Measurements from ENCODE around the gene RAVER1. TPM values are rescaled to one million over a fixed set of nuclear protein-coding genes. Genes with fewer than 3 reads are reported as not detected.

Gene RAVER1
- total RNA-seq, 4 donors from 2014 or later = 10.0 to 15.9 (median 11.8) TPM

GRCh38 chr19:10290876-10291553, 42.3 kb downstream of the RAVER1 start:
- intact Hi-C loops (cut with DNase I; ENCODE audit: low total_unique reads) (no loop called here), in situ Hi-C loops (cut with MboI; ENCODE audit: low sequenced_read_pairs in 4 of 4) (no loop called here)
- H3K4me1 ChIP-seq = peaks cover 29 to 49% of the 10 kb centered on the region in 2 donors
- H3K4me3 ChIP-seq = peak overlapping the region; percentile 40 to 65 (median 46)
- H3K9me3 ChIP-seq = no peaks in the 10 kb centered on the region
- peak in 1 of 2 donors; percentile 32 for DNase-seq
- TF ChIP-seq CTCF (IDR thresholded peaks at IDR 0.05 in 4 of 5, conservative IDR thresholded peaks at IDR 0.05 in 1 of 5) (no peak), POLR2A (IDR thresholded peaks at IDR 0.05) (no peak)
- ATAC-seq = no peak
- H3K27ac ChIP-seq = no peak overlapping the region
- no peaks in the 10 kb centered on the region for H3K36me3 ChIP-seq
- peaks cover 93 to 95% (median 94%) of the 10 kb centered on the region in 3 donors for H3K27me3 ChIP-seq

- Histone ChIP-seq H3K27ac (no peak overlapping the region), H3K9me3 (no peaks in the 10 kb centered on the region), H3K4me1 (peaks cover 29 to 47% of the 10 kb centered on the region in 2 donors), H3K27me3 (peaks cover 87 to 89% (median 88%) of the 10 kb centered on the region in 3 donors), H3K4me3 (peak overlapping the region; percentile 40 to 65 (median 46)), H3K36me3 (peaks cover 0 to under 1% of the 10 kb centered on the region in 2 donors)
- in situ Hi-C loops (cut with MboI; ENCODE audit: low sequenced_read_pairs in 4 of 4) (no loop called here), intact Hi-C loops (cut with DNase I; ENCODE audit: low total_unique reads) (no loop called here)
- TF ChIP-seq POLR2A (IDR thresholded peaks at IDR 0.05) = no peak
- no peak for TF ChIP-seq CTCF (IDR thresholded peaks at IDR 0.05 in 4 of 5, conservative IDR thresholded peaks at IDR 0.05 in 1 of 5)
- ATAC-seq (no peak), DNase-seq (no peak)
These were observed 42.9 kb downstream of the RAVER1 start for GRCh38 chr19:10290357-10290875.

GRCh38 chr19:10289836-10290356, 43.4 kb downstream of the RAVER1 start, which contains the start of gene ICAM5:
ICAM5 (plus strand) TSS chr19:10289952; CDS start chr19:10290044, 92 bp downstream.
- Histone ChIP-seq H3K9me3 (no peaks in the 10 kb centered on the region), H3K4me1 (peaks cover 29 to 43% of the 10 kb centered on the region in 2 donors), H3K27me3 (peaks cover 81 to 83% (median 83%) of the 10 kb centered on the region in 3 donors), H3K4me3 (peak within 1 kb of the TSS; percentile 40 to 65 (median 46)), H3K36me3 (peaks cover 0 to 6% of the 10 kb centered on the region in 2 donors), H3K27ac (no peak within 1 kb of the TSS)
- no peak for ATAC-seq
- in situ Hi-C loops (cut with MboI; ENCODE audit: low sequenced_read_pairs in 4 of 4) = no loop called here
- DNase-seq = no peak
- intact Hi-C loops (cut with DNase I; ENCODE audit: low total_unique reads) = no loop called here
- no peak for TF ChIP-seq CTCF (IDR thresholded peaks at IDR 0.05 in 4 of 5, conservative IDR thresholded peaks at IDR 0.05 in 1 of 5)
- TF ChIP-seq POLR2A (IDR thresholded peaks at IDR 0.05) = no peak

- Histone ChIP-seq H3K27me3 (peaks cover 76 to 77% (median 77%) of the 10 kb centered on the region in 3 donors), H3K4me1 (peaks cover 29 to 43% of the 10 kb centered on the region in 2 donors), H3K4me3 (peak overlapping the region; percentile 8 to 65 (median 46)), H3K36me3 (peaks cover 0 to 11% of the 10 kb centered on the region in 2 donors), H3K9me3 (no peaks in the 10 kb centered on the region), H3K27ac (no peak overlapping the region)
- in situ Hi-C loops (cut with MboI; ENCODE audit: low sequenced_read_pairs in 4 of 4) = no loop called here
- no peak for ATAC-seq
- intact Hi-C loops (cut with DNase I; ENCODE audit: low total_unique reads) = no loop called here
- TF ChIP-seq CTCF (IDR thresholded peaks at IDR 0.05 in 4 of 5, conservative IDR thresholded peaks at IDR 0.05 in 1 of 5) = no peak
- no peak for TF ChIP-seq POLR2A (IDR thresholded peaks at IDR 0.05)
- DNase-seq = no peak
These were observed 44.0 kb downstream of the RAVER1 start for GRCh38 chr19:10289167-10289835.

Data from gastrocnemius medialis (tissue), 4 donors.